NCI-H1417 (cell line): ENCODE measurements around the gene GNS.

Source experiments
- DNase-seq, 3 experiments: peaks; one replicate each; lab custom pipeline; 2025; lab: John Stamatoyannopoulos, UW

GNS gene

DNA sequence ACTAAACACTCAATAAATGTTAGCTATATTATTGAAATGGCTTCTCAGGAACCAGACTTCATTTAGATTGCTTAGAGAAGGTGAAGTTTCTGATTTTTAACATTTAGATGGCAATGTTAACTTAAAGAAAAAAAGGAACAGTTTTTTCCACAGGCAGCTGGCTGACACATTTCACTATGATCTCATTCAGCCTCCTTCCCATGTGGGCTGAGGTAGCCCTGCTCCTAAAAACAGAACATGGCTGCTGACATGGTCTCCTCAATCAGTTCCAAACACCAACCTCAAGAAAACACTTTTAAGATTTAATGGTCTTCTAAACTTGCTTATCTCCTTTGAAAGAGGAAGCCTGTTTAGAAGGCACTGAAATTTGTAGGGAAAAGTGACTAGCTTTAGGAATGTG lies 23.8 kb downstream of the GNS start:
- no peak for DNase-seq

DNA sequence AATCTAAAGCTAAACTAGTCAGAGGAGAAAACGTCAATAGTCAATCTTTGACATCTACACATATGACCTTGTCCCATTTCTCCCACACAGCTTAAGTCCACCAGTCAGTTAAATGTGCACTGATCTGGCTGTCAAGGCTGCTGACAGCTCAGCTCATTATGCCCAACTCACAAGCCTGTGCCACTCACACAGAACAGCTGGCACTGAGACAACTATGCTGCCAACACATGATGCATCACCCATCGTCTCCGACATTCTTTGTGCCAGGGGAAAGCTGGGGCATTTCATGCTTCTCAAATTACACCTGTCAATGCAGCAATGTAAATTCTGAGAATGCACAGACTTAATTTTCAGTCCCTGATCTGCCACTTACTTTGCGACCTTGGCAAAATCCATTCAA lies 25.3 kb downstream of the GNS start:
- DNase-seq = peak in 1 of 3 experiments; percentile 7

DNA sequence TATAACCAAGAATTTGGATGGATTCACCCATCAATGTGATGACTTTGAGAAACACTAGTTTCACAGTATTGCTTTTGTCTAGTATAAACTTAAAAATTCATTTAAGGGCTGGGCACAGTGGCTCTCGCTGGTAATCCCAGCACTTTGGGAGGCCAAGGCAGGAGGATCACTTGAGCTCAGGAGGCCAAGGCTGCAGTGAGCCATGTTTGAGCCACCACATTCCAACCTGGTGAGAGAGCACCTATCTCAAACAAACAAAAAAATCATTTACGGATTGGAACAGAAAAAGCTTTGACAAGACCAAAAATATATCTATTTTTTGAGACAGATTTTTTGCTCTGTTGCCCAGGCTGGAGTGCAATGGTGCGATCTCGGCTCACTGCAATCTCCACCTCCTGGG lies 27.5 kb downstream of the GNS start:
- DNase-seq = no peak

DNA sequence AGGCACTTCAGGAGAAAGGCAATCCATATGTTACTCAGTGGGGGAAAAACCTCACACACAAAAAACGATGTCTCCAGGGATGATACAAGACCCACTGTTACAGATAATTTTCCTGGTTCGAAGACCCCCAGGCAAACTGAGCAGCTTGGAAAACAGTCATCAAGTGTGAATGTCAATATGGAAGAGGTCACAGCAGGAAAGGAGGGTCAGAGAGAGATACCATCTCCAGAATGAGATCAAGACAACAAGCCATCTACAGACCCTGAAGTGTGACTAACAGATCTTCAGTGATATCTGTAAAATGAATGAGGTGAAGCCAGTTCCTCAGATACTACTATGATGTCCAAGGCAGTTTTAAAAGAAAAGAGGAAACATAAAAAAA lies 28.6 kb downstream of the GNS start:
- peak in 1 of 3 experiments; percentile 71 for DNase-seq

DNA sequence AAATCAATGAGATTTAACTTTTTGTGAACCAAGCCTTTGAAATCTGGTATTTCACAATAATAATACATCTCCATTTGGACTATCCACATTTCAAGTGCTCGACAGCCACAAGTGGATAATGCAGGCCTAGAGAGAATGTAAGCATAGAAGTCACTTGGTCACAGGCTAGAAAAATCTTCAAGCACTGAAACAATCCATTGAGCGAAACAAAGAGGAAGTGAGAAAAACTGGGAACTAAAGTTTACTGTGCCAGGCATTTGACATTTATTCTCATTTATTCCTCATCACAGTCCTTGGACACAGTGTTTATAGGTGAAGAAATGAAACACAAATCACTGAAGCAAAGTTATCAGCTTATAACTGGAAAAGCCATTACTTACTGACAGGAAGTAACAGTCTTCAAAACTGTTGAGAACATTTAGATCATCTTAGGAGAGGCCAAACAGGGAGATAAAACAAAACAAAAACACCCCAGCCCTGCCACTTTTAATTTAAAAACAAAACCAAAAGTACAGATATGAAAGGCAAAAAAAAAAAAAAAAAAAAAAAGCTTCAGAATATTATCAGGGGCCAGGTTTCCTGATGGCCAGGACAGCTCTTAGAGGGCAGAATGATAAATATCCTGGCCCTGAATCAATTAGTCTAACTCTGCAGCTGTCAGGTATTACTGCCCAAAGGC lies 29.2 kb downstream of the GNS start:
- DNase-seq = peak in 1 of 3 experiments; percentile 36

DNA sequence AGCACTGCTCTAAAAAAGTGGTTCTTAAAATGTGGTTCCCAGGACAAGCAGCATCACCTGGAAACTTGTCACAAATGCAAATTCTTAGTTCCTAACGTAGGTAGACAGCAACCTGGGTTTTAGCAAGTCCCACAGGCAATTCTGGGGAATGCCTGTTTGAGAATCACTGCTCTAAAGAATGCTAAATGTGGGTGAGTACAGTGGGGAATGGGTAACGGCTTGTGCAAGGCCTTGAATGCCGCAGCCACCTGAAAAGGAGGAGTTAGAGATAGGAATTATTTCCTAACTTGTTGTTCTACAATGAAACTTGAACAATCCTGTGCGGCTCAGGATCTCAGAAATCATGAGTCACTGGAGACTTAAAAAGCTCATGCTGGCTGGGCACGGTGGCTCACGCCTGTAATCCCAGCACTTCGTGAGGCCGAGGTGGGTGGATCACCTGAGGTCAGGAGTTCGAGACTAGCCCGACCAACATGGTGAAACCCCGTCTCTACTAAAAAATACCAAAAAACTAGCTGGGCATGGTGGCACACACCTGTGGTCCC lies 34.9 kb downstream of the GNS start:
- no peak for DNase-seq

DNA sequence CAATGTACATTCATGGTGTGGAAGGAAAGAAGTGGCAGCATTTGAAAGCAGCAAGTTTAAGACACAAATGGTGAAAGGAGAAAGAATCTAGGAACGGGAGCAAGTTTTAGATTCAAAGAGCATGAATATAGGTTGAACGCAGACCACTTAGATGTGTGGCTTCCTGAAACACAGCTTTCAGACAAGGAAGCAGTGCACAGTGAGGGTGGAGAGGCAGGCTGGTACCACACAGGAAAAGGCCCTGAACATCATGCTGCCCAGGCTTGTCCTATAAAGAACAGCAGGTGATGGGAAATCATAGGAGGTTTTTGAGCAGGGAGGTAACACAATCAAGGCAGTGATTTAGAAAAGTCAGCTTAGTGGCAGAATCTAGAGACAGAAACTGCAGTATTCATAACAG lies 35.6 kb downstream of the GNS start:
- DNase-seq = no peak

DNA sequence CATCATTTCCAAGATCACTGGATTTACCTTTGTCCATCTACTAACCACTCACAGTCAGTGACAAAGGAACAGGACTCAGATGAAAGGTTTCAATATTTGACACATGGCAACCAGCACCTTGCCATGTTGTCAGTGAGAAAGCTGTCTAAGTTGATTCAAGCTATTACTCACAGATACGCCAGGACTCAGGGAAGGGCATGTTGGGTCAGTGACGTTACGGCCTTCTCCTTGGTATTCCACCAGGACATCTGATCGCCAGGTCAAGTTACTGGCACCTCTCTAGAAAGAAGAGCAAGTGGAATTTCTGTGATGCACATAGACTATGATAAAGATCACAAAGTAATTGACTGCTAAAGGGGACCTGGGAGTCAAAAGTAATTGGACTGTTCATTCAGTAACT lies 36.4 kb downstream of the GNS start:
- DNase-seq = no peak

DNA sequence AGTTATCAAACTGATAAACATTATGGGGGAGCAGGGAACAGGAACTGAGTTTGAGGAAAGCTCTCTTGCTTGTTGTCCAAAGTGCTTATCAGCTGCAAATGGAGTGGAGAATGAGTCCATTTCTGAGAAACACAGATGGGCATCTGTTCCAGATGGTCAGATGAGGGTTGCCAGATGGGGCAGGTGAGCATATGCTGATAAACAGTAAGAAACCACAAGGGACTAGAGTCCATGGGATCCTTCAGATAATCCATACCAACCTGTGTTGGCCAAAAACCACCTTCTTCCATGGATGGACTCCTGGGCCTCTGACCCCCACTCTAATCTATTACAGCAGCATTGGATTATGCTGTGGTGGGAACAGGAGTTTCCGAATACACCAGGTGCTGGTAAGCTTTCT lies 38.3 kb downstream of the GNS start:
- no peak for DNase-seq

DNA sequence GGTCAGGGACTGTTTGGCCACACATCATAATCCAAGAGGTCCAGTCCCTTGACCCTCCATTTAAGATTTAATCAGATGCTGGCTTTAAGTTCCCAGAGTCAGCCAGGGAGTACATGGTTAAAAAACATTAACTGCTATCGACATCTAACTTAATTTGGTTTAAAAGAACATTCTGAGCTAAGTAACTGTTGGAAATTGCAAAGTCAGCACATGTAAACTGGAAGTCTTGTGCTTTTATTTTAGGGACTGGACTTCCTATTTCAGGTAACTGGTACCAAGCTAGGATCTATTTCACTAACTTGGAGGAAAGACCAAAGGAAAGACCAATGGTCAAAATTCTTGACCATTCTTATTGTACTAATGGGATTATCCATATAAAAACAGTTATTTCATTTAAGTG lies 40.6 kb downstream of the GNS start:
- DNase-seq = no peak

DNA sequence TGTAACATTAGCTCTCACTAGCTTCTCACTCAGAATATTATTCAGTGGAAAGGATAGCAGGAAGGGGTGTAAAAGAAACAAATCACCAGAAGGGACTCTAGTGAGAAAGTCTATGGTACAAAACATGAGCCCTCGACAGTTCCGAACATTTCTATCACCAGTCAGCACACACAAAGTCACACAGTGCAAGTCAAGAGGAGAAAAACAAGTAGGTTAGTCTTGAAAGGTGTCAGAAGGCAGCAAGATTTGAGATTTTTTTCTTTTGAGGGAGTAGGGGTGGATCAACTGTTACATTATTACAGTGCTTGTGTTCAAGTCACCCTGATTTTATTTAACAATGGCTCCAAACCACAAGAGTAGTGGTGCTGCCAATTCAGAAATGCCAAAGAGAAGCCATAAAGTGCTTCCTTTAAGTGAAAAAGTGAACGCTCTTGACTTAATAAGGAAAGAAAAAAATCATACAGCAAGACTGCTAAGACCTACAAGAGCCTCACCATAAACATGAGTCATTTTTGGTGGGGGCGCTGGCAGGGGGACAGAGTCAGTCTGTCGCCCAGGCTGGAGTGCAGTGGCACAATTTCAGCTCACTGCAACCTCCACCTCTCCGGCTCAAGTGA lies 42.3 kb downstream of the GNS start:
- no peak for DNase-seq

DNA sequence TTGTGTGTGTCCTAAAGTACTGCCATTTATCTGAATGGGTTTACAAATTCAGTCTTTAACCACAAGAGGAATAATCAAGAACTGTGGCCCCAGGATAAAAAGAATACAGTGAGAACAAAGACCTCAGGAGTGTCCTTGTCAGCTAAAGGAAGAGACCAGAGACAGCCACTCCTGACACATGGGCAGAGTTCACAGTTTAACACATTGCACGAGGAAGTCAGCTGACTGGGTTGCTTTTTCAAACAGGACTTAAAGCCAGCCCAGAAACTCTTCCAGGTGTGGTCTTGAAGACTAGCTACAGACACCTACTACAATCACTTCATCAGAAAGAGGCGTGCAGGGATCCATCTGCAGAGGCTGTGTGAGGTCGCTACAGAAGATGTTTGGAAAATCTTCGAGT lies 42.8 kb downstream of the GNS start:
- no peak for DNase-seq

DNA sequence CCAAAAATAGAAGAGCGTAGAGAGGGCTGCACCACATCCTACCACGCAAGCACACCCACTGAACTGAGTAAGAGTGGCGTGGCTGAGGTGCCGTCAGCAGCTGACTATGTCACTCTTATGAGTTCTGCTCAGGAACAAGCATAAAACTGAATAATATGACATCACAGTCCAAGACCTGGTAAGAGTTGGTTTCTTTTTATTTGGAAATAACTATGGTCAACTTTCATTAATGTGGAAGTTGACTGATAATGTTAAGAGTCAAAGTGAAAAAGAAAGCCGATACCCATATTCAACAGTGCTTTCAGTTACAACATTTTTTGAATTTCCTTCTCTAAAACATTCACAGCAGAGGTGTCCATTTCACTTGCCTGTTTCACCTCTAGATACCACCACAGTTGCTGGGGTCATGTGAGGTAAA lies 44.6 kb downstream of the GNS start:
- DNase-seq = no peak

DNA sequence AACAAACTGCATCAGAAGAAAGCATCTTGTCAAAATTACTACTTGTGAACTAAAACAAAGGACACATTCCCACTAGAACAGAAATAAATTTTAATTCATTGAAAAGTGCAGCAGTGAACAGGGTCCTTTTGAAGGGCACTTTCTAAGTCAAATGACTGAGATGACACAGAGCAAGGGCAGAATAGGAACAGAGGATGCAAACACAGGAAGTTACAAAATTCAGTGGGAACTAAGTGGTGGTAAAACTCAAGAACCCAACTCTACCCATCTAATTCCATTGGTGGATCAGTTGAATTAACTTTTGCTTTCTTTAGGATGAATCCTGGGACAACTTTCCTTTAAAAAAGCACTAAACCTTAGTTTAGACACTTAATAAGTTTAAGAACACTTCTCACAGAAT lies 45.8 kb downstream of the GNS start:
- no peak for DNase-seq

DNA sequence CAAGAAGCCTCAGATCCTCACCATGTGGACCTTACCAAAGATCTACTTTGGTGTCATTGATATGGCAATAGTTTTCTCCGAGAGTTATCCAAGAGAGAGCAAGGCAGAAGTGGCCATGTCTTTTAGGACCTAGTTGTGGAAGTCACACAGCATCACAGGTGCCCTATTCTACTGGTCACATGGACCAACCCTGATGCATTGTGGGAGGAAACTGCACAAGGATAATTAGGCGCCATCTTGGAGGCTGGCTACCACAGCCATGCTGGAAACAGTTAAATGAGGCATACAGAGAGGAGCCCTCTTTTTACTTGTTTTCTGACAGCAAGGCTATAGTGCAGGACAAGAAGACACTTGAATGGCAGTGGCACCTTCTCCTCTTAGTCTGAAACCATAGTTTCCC lies 49.8 kb downstream of the GNS start:
- DNase-seq = no peak

DNA sequence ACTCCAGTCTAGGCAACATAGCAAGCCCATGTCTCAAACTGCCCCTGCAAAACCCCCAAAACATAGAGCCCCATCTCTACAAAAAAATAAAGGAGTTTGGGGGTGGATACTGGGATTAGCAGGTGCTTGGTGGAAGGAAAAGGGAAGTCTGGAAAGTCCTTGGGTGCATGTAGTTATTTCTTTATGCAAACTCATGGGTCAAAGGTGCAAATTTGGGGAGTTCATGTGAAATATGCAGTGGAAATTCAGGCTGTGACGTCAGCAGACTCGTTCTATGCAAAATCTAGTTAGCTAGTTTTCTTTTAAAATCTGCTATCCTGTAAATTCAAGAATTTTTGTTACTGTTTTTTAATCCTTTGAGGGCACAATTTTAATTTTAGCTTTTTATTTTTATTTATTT lies 51.3 kb downstream of the GNS start:
- DNase-seq = no peak

DNA sequence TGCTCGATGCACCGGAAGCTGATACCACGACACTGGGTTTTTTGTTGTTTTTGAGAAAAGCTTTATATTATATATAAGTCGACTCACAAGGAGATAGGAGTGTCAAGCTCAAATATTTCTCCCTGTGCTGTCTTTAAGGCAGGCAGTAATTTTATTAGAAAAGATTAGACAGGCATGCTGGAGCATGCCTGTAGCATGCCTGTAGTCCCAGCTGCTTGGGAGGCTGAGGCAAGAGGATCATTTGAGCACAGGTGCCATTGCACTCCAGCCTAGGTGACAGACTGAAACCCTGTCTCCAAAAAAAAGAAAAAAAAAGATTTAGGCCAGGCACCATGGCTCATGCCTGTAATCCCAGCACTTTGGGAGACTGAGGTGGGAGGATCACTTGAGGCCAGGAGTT lies 51.8 kb downstream of the GNS start:
- DNase-seq = no peak

DNA sequence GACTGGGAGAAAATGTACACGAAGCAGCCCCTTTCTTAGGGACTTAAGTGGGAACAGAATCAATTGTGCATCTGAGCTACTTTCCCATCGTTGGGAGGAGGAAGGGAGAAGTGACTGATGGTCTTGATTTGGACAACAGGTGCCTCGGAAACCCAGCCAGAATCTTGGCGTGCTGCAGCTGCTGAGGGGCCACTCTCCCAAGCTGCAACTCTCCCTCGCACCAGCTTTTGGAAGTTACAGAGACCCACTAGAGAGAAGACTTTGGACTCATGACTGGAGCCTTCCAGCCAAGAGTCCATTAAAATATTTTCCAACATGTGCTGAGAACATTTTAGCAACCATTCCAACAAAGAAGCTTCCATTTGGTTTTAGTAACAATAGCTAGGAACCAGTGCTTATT lies 52.3 kb downstream of the GNS start:
- DNase-seq = no peak

DNA sequence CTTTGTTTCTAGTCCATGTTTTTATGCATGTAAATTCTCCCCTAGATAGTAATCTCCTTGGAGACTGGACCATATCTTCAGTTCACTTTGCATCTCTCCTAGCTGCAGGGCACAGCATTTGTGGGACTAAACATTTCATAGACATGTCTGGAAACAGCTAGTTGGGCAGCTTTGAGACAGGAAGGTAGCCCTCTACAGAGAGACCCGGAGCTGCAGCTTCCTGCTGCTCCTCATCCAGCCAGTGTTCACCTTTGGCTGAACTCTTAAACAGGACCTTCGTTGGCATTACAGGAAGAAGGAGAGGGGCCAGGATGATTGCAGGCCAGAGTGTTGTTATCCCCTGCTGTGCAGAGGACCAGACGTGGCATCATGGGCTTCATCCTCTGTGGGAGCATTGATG lies 52.9 kb downstream of the GNS start:
- no peak for DNase-seq

DNA sequence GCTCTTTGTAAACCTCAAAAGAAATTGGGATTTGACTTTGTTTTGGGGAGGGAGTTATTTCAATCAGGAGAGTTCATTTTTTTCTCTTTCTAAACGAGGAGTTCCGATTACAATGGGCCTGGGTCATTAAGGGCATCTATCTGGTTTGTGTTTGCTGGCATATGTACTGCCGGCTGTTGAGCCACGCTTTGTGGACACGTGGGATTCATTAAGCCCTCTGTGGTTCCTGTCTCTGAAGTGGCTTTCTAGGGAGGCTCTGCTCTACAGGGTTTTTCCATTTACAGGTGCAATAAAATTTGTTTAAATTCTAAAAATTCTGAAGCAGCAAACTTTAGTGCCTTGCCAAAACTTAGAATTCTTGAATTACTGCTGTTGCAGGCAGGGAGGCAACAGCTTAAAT lies 57.9 kb downstream of the GNS start:
- DNase-seq = peak in 1 of 3 experiments; percentile 14

DNA sequence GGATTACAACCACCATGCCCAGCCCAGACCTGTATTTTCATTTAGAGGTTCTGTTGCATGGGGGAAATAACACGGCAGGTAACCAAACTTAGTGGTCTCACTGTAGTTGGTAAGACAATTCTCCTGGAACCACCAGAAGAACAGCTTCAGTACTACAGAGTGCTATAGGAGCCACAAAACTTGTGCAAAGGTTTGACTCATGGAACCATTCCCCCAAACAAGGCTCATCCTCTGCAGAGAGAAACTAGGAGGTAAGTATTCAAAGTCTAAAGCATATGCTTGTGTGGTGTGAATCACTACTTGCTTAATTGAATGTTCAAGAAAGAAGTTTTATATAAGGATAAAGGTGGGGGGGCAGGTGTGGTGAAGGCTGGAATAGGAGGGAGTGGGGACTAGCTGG lies 58.7 kb downstream of the GNS start:
- no peak for DNase-seq

DNA sequence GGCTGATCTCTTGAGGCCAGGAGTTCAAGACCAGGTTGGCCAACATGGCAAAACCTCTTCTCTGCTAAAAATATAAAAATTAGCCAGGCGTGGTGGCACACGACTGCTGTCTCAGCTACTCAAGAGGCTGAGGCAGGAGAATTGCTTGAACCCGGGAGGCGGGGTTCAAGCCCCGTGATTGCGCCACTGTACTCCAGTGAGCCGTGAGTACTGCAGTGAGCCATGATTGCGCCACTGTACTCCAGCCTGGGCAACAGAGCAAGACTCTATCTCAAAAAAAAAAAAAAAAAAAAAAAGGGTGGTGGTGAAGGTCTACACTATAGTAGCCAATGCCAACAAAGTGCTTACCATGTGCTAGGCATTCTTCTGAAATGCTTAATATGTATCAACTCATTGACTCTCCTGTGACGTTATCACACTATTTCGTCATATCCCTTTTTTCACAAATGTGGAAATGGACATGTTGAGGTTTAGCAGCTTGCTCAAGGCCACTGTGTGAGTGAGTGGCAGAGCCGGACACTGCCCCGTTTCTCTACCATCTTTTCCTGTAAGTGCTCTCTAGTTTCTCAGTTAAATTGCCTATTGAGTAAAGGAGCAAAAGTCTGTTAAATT lies 59.6 kb downstream of the GNS start:
- no peak for DNase-seq

DNA sequence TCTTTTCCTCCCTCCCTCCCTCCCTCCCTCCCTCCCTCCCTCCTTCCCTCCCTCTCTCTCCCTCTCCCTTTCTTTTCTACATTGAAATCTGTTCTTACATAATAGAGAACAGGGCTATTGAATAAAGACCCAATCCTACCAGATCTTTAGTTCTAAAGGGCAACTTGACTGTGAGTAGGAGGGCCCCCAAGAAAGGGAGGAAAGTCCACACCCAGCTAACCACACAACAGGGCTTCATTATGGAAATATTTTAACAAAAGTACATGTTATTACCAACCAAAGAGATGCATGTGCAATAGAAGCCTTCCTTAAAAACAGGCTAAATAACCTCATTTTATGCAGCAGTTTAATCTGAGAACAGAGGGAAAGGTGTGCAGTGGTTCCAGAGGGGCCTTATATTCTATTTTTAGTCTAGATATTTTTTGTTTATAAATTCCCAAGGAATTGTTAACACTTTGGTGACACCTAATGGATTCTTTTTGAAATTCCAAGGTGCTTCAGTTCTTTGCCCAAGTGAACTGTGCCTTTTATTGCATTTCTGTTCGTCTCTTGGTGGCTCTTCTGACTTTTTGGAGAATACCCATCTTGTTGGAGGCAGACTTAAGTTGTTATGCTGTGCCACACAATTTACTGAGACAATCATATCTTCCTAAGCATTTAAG lies 63.0 kb downstream of the GNS start:
- DNase-seq = peak; percentile 23 to 75 (median 60)
